ENCODE data around the gene IFITM10. TPM values are rescaled to one million over a fixed set of nuclear protein-coding genes. Genes with fewer than 3 reads are reported as not detected.
"Not testable (repeated sequence)": the region's sequence is repeated elsewhere in the genome, so short reads cannot be mapped to it uniquely, and the experiment has no call there.

The IFITM10 gene
- total RNA-seq, 1 donor from 2014 or later: not detected

GRCh38 chr11:1778141-1778911, 27.9 kb upstream of the IFITM10 start:
- no peak for DNase-seq (ENCODE audit: low spot score)

GRCh38 chr11:1777737-1778136, 27.3 kb upstream of the IFITM10 start:
- no peak for DNase-seq (ENCODE audit: low spot score)

- no peak for DNase-seq (ENCODE audit: low spot score)
These were observed 26.7 kb upstream of the IFITM10 start for GRCh38 chr11:1776944-1777715.

GRCh38 chr11:1776331-1776851, 26.0 kb upstream of the IFITM10 start:
- DNase-seq (ENCODE audit: low spot score): no peak

GRCh38 chr11:1774886-1775285, 24.5 kb upstream of the IFITM10 start:
- no peak for DNase-seq (ENCODE audit: low spot score)

GRCh38 chr11:1773994-1774550, 23.7 kb upstream of the IFITM10 start:
- DNase-seq (ENCODE audit: low spot score): no peak

GRCh38 chr11:1773131-1773993, 23.0 kb upstream of the IFITM10 start:
- DNase-seq (ENCODE audit: low spot score): no peak

GRCh38 chr11:1772270-1773130, 22.1 kb upstream of the IFITM10 start:
- DNase-seq (ENCODE audit: low spot score): peak; percentile 85

- peak; percentile 45 for DNase-seq (ENCODE audit: low spot score)
These were observed 21.3 kb upstream of the IFITM10 start for GRCh38 chr11:1771700-1772099.

GRCh38 chr11:1771273-1771672, 20.9 kb upstream of the IFITM10 start:
- DNase-seq (ENCODE audit: low spot score): no peak

- DNase-seq (ENCODE audit: low spot score): no peak
These were observed 20.1 kb upstream of the IFITM10 start for GRCh38 chr11:1770528-1770927.

- DNase-seq (ENCODE audit: low spot score): no peak
These were observed 19.7 kb upstream of the IFITM10 start for GRCh38 chr11:1770061-1770460.

GRCh38 chr11:1769304-1769936, 19.0 kb upstream of the IFITM10 start:
- DNase-seq (ENCODE audit: low spot score): not testable (repeated sequence)

GRCh38 chr11:1768141-1768469, 17.7 kb upstream of the IFITM10 start:
- DNase-seq (ENCODE audit: low spot score): no peak

- DNase-seq (ENCODE audit: low spot score): no peak
These were observed 17.2 kb upstream of the IFITM10 start for GRCh38 chr11:1767399-1768140.

GRCh38 chr11:1766719-1767398, 16.5 kb upstream of the IFITM10 start:
- DNase-seq (ENCODE audit: low spot score): no peak

- no peak for DNase-seq (ENCODE audit: low spot score)
These were observed 15.7 kb upstream of the IFITM10 start for GRCh38 chr11:1765871-1766718.

All from umbilical cord (tissue), 2 donors.